Prostate gland (tissue), 2 donors: ENCODE data around the gene LPCAT3.

Source experiments
- POLR2A ChIP-seq: fragments of 450-650 bp; IDR thresholded peaks from one replicate; pipeline ENCODE4 v1.6.1; 2016; ENCODE audit warnings: antibody characterized with exemption, mild to moderate bottlenecking
- TF ChIP-seq, protein P1 (sequence below), 4 experiments: fragments of 200-600 bp in 2 of 4; fragments of 450-650 bp in 2 of 4; sonication (generic) in 2 of 4; IDR thresholded peaks; 1 replicate in 3 of 4; 2 replicates in 1 of 4; pipeline ENCODE4 v1.5.1; 2016 to 2019; ENCODE audit warnings: antibody characterized with exemption in 4 of 4, mild to moderate bottlenecking in 2 of 4, moderate library complexity in 2 of 4

GRCh38 chr12:7013101-7013500 lies 5.2 kb downstream of the LPCAT3 start:
- TF ChIP-seq, protein P1, sequence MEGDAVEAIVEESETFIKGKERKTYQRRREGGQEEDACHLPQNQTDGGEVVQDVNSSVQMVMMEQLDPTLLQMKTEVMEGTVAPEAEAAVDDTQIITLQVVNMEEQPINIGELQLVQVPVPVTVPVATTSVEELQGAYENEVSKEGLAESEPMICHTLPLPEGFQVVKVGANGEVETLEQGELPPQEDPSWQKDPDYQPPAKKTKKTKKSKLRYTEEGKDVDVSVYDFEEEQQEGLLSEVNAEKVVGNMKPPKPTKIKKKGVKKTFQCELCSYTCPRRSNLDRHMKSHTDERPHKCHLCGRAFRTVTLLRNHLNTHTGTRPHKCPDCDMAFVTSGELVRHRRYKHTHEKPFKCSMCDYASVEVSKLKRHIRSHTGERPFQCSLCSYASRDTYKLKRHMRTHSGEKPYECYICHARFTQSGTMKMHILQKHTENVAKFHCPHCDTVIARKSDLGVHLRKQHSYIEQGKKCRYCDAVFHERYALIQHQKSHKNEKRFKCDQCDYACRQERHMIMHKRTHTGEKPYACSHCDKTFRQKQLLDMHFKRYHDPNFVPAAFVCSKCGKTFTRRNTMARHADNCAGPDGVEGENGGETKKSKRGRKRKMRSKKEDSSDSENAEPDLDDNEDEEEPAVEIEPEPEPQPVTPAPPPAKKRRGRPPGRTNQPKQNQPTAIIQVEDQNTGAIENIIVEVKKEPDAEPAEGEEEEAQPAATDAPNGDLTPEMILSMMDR (IDR thresholded peaks at IDR 0.05): no peak
- no peak for TF ChIP-seq POLR2A
